ENCODE measurements around the gene VOPP1.

DNA sequence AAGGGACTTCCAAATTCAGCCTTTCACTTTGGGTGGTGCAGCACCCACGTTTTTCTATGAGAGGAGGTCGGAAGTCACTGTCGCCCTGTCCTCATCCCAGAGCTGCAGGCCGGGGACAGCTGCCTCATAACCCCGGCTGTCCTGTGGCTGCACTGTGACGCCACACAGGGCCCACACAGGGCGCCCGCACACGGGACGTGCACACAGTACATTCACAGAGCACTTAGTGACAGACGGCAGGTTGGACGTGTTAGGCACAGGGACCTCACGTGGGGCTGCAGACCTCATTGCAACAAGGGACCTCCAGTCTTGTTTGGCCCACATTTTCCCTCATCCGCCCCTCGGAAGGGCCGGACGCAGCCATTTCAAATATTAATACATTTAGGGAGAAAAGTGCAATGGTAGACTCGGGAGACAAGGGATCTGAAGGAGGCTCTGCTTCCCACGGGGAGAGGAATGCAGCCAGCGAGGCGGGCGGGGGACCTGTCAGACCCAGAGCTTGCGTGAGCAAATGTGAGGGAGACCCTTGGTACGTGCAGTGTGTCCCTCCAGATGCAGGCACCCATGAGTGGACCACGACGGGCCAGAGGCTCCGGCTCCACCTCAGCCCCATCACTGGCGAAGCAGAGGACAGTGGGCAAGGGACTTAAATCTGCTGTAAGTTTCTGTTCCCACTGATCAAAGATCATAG is 86.7 kb downstream of the VOPP1 start:
- TF ChIP-seq NR1H2 (CRISPR knock-in tag; IDR thresholded peaks at IDR 0.05) (no peak), CREB1 (CRISPR knock-in tag; IDR thresholded peaks at IDR 0.05) (no peak), ZSCAN18 (CRISPR knock-in tag; IDR thresholded peaks at IDR 0.05) (no peak), ZBTB21 (CRISPR knock-in tag; IDR thresholded peaks at IDR 0.05; ENCODE audit: borderline replicate concordance) (no peak), ESRRA (CRISPR knock-in tag; IDR thresholded peaks at IDR 0.05; ENCODE audit: borderline replicate concordance) (no peak)
- TF ChIP-seq, protein P1, sequence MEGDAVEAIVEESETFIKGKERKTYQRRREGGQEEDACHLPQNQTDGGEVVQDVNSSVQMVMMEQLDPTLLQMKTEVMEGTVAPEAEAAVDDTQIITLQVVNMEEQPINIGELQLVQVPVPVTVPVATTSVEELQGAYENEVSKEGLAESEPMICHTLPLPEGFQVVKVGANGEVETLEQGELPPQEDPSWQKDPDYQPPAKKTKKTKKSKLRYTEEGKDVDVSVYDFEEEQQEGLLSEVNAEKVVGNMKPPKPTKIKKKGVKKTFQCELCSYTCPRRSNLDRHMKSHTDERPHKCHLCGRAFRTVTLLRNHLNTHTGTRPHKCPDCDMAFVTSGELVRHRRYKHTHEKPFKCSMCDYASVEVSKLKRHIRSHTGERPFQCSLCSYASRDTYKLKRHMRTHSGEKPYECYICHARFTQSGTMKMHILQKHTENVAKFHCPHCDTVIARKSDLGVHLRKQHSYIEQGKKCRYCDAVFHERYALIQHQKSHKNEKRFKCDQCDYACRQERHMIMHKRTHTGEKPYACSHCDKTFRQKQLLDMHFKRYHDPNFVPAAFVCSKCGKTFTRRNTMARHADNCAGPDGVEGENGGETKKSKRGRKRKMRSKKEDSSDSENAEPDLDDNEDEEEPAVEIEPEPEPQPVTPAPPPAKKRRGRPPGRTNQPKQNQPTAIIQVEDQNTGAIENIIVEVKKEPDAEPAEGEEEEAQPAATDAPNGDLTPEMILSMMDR (IDR thresholded peaks at IDR 0.05): no peak

Measured in WTC11 (cell line).